Measurements from ENCODE around the gene PTPRG.

GRCh38 chr3:61680617-61681016 lies 119.2 kb downstream of the PTPRG start:
- TF ChIP-seq POLR2A (IDR thresholded peaks at IDR 0.05) = no peak
- no peak for TF ChIP-seq CTCF (IDR thresholded peaks at IDR 0.05)
